Liver (tissue), 3 donors: Measurements from ENCODE around the gene FAM20C.

ENCODE experiments used
- CTCF ChIP-seq: fragments of 150-350 bp; IDR thresholded peaks from 2 replicates; pipeline ENCODE4 v1.5.1; 2017; ENCODE audit warnings: improper control_type of control experiment, low read depth, low read length; ENCODE audit not compliant: missing input control
- RAD21 ChIP-seq, 2 donors: IDR thresholded peaks; 2 replicates each; pipeline ENCODE4 v1.6.1; 2016; ENCODE audit warnings: antibody characterized with exemption in 2 of 2, mild to moderate bottlenecking in 2 of 2
- REST ChIP-seq: IDR thresholded peaks from 2 replicates; pipeline ENCODE4 v1.6.1; 2016; ENCODE audit warnings: antibody characterized with exemption, mild to moderate bottlenecking
- RXRA ChIP-seq, 2 donors: IDR thresholded peaks; 2 replicates each; pipeline ENCODE4 v1.6.1; 2017 to 2018; ENCODE audit warnings: antibody characterized with exemption in 2 of 2, mild to moderate bottlenecking in 1 of 2
- SP1 ChIP-seq: IDR thresholded peaks from 2 replicates; pipeline ENCODE4 v1.6.1; 2018; ENCODE audit warnings: antibody characterized with exemption, mild to moderate bottlenecking
- TAF1 ChIP-seq: conservative IDR thresholded peaks from 2 replicates; pipeline ENCODE4 v1.6.1; 2016; ENCODE audit warnings: antibody characterized with exemption, mild to moderate bottlenecking
- ZBTB33 ChIP-seq: IDR thresholded peaks from 2 replicates; pipeline ENCODE4 v1.6.1; 2016; ENCODE audit warnings: antibody characterized with exemption
- TF ChIP-seq, protein P1 (sequence below): IDR thresholded peaks from 2 replicates; pipeline ENCODE4 v1.6.1; 2016; ENCODE audit warnings: antibody characterized with exemption
- donor health status: healthy.
- donor health status: healthy.

DNA sequence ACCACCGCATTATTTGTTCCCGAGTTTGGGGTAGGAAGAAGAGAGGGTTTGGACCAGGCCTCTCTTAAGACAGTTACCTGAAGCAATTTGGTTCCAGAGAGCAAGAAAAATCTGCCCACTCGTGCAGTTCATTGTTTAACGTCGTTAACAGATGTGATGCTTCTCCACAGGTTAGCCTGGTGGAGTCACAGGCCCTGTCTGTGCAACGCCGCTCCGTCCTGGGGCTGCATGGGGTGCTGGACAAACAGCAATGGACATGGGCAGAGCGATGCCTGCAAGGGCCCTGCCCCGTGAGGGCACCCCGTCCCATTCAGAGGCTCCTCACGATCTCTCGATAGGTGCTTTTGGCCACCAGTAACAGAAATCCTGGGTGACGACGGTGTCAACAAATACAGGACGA lies 107.3 kb downstream of the FAM20C start:
- TF ChIP-seq CTCF (no peak), ZBTB33 (no peak), TAF1 (no peak), SP1 (no peak), REST (no peak), RXRA (IDR thresholded peaks at IDR 0.05) (no peak), RAD21 (IDR thresholded peaks at IDR 0.05) (no peak)
- TF ChIP-seq, protein P1, sequence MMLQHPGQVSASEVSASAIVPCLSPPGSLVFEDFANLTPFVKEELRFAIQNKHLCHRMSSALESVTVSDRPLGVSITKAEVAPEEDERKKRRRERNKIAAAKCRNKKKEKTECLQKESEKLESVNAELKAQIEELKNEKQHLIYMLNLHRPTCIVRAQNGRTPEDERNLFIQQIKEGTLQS = no peak
